ENCODE measurements around the gene HOOK2.
A peak's percentile ranks its signal among the peaks of the same experiment; 100 is the strongest.

Gene HOOK2

DNA sequence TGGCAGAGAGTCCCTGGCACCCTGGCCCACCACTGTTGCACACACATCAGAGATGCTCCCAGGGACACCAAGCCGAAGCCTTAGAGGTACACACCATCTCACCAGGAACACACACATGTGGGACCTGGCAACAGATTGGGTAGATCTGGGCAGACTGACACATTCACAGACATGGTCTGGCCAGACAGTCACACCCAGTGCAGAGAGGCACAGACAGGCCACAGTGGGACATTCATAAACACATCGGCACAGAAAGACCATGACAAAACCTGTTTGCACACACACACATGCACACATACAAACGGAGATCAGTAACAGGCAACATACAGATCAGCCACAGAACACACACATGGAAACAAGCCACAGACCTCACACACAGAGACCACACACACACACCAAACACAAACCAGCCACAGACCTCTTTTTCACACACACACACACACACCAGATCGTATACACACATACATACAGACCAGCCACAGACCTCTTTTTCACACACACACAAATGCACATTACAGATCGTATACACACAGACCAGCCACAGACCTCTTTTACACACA is 9.6 kb upstream of the HOOK2 start:
- peaks cover 79% of the 10 kb centered on the region for H3K4me1 ChIP-seq (ENCODE audit: control insufficient read depth, insufficient read depth, low read length)
- H3K9me3 ChIP-seq (ENCODE audit: control insufficient read depth, low read length) = no peaks in the 10 kb centered on the region
- H3K27me3 ChIP-seq (ENCODE audit: control insufficient read depth, insufficient read depth, low read length) = no peaks in the 10 kb centered on the region
- no peak overlapping the region for H3K4me3 ChIP-seq (ENCODE audit: low read length)
- no peaks in the 10 kb centered on the region for H3K36me3 ChIP-seq (ENCODE audit: control insufficient read depth, insufficient read depth, low read length)
- H3K9ac ChIP-seq (ENCODE audit: low read length) = peak overlapping the region; percentile 81

- Histone ChIP-seq H3K4me1 (ENCODE audit: control insufficient read depth, insufficient read depth, low read length) (peaks cover 82% of the 10 kb centered on the region), H3K36me3 (ENCODE audit: control insufficient read depth, insufficient read depth, low read length) (no peaks in the 10 kb centered on the region), H3K9ac (ENCODE audit: low read length) (no peak overlapping the region), H3K4me3 (ENCODE audit: low read length) (no peak overlapping the region), H3K9me3 (ENCODE audit: control insufficient read depth, low read length) (no peaks in the 10 kb centered on the region), H3K27me3 (ENCODE audit: control insufficient read depth, insufficient read depth, low read length) (no peaks in the 10 kb centered on the region)
These were observed 9.1 kb upstream of the HOOK2 start for GRCh38 chr19:12784394-12784870.

DNA sequence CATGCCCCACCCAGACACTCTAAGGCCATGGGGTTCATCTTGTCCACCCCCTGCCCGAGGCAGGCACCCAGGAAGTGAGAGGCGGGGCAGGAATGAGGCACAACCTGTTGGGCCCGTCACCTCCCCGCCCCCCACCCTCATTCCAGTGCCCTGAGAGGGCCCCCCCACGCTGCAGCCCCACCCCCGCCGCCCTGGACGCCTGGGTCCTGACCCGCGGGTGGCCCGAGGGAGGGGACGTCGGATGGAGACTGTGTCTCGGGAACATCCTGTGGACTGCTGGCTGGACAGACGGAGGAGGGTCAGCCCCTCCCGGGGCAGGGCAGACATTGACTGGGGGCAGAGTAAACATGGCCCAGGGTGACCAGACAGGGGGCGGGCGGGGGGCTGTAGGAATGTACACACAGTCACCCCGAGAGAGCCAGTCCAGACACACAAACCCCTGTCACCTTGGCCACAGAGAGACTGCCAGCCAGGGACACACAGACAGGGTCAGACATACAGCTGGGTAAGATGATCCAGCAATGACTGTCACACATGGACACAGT is 8.6 kb upstream of the HOOK2 start:
- Histone ChIP-seq H3K9ac (ENCODE audit: low read length) (peak overlapping the region; percentile 67), H3K4me3 (ENCODE audit: low read length) (no peak overlapping the region), H3K9me3 (ENCODE audit: control insufficient read depth, low read length) (no peaks in the 10 kb centered on the region)

DNA sequence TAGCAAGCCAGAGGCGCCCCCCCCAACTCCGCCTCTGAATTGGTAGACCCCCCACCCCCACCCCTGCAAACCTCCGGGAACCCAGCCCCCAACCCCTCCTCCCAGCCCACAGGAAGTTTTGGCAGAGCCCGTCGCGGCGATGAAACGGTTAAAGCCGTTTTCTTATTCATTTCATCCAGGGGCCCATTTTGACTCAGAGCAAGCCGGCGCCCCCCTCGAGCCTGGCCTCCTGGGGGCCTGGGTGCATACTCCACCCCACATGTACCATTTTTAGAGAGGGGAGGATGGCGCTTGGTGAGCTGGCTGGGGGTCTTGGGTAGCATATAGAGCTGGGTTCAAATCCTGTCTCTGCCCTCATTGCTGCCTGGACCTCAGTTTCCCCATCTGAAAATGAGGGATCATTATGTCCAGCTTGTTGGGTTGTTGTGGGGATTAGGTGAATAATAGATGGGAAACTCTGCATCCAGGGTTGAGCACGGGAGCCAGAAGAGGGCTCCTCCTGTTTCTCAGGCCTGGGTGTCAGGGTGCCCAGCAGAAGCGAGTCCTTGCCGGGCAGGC is 8.0 kb upstream of the HOOK2 start:
- no peaks in the 10 kb centered on the region for H3K9me3 ChIP-seq (ENCODE audit: control insufficient read depth, low read length)
- peak overlapping the region; percentile 67 for H3K9ac ChIP-seq (ENCODE audit: low read length)
- no peak overlapping the region for H3K4me3 ChIP-seq (ENCODE audit: low read length)
- H3K36me3 ChIP-seq (ENCODE audit: control insufficient read depth, insufficient read depth, low read length) = no peaks in the 10 kb centered on the region
- H3K4me1 ChIP-seq (ENCODE audit: control insufficient read depth, insufficient read depth, low read length) = peaks cover 83% of the 10 kb centered on the region
- H3K27me3 ChIP-seq (ENCODE audit: control insufficient read depth, insufficient read depth, low read length) = no peaks in the 10 kb centered on the region

More for the DNA sequence above, 8.6 kb upstream of the HOOK2 start:
- H3K4me1 ChIP-seq (ENCODE audit: control insufficient read depth, insufficient read depth, low read length) = peaks cover 83% of the 10 kb centered on the region
- no peaks in the 10 kb centered on the region for H3K27me3 ChIP-seq (ENCODE audit: control insufficient read depth, insufficient read depth, low read length)
- no peaks in the 10 kb centered on the region for H3K36me3 ChIP-seq (ENCODE audit: control insufficient read depth, insufficient read depth, low read length)

GRCh38 chr19:12782424-12783290 is 7.3 kb upstream of the HOOK2 start:
- H3K9me3 ChIP-seq (ENCODE audit: control insufficient read depth, low read length) = no peaks in the 10 kb centered on the region
- peak overlapping the region; percentile 31 for H3K4me3 ChIP-seq (ENCODE audit: low read length)
- no peaks in the 10 kb centered on the region for H3K27me3 ChIP-seq (ENCODE audit: control insufficient read depth, insufficient read depth, low read length)
- H3K9ac ChIP-seq (ENCODE audit: low read length) = peak overlapping the region; percentile 67
- peaks cover 82% of the 10 kb centered on the region for H3K4me1 ChIP-seq (ENCODE audit: control insufficient read depth, insufficient read depth, low read length)
- no peaks in the 10 kb centered on the region for H3K36me3 ChIP-seq (ENCODE audit: control insufficient read depth, insufficient read depth, low read length)

GRCh38 chr19:12782174-12782423 is 6.7 kb upstream of the HOOK2 start:
- no peaks in the 10 kb centered on the region for H3K27me3 ChIP-seq (ENCODE audit: control insufficient read depth, insufficient read depth, low read length)
- no peaks in the 10 kb centered on the region for H3K36me3 ChIP-seq (ENCODE audit: control insufficient read depth, insufficient read depth, low read length)
- H3K4me3 ChIP-seq (ENCODE audit: low read length) = no peak overlapping the region
- H3K9me3 ChIP-seq (ENCODE audit: control insufficient read depth, low read length) = no peaks in the 10 kb centered on the region
- peak overlapping the region; percentile 67 for H3K9ac ChIP-seq (ENCODE audit: low read length)
- H3K4me1 ChIP-seq (ENCODE audit: control insufficient read depth, insufficient read depth, low read length) = peaks cover 76% of the 10 kb centered on the region

DNA sequence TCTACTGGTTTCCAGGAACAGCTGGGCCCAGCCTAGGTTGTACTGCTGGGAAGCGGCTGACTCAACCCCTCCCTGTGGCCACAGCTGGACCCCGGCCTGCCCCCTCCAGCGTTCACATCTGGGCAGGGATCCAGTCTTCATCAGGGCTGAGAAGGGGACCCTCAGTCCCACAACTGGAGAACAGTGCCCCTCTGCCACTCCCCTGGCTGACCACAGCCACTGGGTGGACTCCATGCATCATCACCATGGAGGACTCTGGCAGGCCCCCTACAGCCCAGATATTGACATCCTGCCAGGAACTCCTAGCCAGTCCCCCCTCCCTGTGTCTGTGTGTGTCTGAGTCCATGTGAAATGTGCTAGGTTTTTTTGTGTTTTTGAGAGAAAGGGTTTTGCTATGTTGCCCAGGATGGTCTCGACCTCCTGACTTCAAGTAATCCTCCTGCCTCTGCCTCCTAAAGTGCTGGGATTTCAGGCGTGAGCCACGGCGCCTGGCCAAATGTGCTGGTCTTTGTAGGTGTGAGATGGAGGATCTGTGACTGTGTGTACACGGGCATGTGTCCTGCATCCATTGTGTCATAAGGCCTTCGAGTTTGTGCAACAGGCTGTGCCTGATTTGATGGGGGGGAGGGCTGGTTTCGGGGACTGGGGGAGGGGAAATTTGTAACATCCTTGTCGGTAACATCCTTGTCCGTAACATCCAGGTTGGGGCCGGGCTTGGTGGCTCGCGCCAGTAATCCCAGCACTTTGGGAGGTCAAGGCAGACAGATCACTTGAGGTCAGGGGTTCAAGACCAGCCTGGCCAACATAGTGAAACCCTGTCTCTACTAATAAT is 4.0 kb upstream of the HOOK2 start:
- H3K36me3 ChIP-seq (ENCODE audit: control insufficient read depth, insufficient read depth, low read length) = no peaks in the 10 kb centered on the region
- H3K27me3 ChIP-seq (ENCODE audit: control insufficient read depth, insufficient read depth, low read length) = no peaks in the 10 kb centered on the region
- H3K4me3 ChIP-seq (ENCODE audit: low read length) = no peak overlapping the region
- peaks cover 56% of the 10 kb centered on the region for H3K4me1 ChIP-seq (ENCODE audit: control insufficient read depth, insufficient read depth, low read length)
- no peak overlapping the region for H3K9ac ChIP-seq (ENCODE audit: low read length)
- H3K9me3 ChIP-seq (ENCODE audit: control insufficient read depth, low read length) = no peaks in the 10 kb centered on the region

GRCh38 chr19:12778905-12779161 is 3.5 kb upstream of the HOOK2 start:
- no peaks in the 10 kb centered on the region for H3K36me3 ChIP-seq (ENCODE audit: control insufficient read depth, insufficient read depth, low read length)
- H3K27me3 ChIP-seq (ENCODE audit: control insufficient read depth, insufficient read depth, low read length) = no peaks in the 10 kb centered on the region
- H3K9ac ChIP-seq (ENCODE audit: low read length) = peak overlapping the region; percentile 87
- peak overlapping the region; percentile 84 for H3K4me3 ChIP-seq (ENCODE audit: low read length)
- H3K4me1 ChIP-seq (ENCODE audit: control insufficient read depth, insufficient read depth, low read length) = peaks cover 53% of the 10 kb centered on the region
- no peaks in the 10 kb centered on the region for H3K9me3 ChIP-seq (ENCODE audit: control insufficient read depth, low read length)

DNA sequence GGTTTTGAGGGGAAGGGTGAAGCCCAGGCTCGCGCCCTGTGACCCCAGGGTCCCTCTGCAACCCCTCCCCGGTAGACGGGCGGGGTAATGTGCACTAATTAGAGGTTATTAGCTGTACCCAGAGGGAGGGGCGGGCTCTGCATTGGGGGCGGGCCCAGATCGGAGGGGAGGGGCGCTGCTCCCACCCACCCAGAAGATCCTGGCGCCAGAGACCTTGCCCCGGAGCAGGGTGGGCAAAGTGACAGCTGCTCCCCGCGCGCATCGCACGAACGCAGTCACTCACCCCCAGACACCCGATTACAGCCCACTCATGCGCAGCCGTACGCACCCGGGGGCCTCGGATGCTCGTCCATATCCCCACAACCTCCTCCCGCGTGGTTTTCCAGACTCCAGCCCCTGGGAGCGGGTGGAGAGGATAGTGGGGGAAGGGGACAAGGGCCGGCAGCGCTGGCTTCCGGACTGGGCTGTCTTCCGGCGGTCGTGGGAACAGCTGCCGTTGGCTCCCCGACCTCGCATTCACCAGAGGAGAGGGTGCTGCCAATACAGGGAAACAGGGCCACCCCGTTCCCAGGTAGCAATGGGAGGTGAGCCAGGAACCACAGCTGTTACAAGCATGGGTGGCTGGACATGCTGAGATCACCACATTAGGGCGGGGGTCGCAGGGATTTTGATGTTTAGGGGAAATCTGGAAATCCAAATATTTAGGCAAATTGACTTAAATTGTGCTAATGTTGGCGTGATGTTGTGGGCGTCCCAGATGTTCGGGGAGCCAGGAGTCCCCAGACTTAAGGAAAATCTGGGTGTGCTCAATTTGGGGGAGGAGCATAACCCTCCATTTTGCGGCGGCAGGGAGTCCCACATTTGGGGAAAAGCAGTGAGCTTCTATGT is 2.9 kb upstream of the HOOK2 start:
- Histone ChIP-seq H3K9me3 (ENCODE audit: control insufficient read depth, low read length) (no peaks in the 10 kb centered on the region), H3K4me1 (ENCODE audit: control insufficient read depth, insufficient read depth, low read length) (peaks cover 47% of the 10 kb centered on the region), H3K9ac (ENCODE audit: low read length) (peak overlapping the region; percentile 87), H3K36me3 (ENCODE audit: control insufficient read depth, insufficient read depth, low read length) (no peaks in the 10 kb centered on the region), H3K4me3 (ENCODE audit: low read length) (peak overlapping the region; percentile 84), H3K27me3 (ENCODE audit: control insufficient read depth, insufficient read depth, low read length) (no peaks in the 10 kb centered on the region)

GRCh38 chr19:12777217-12778016 is 2.1 kb upstream of the HOOK2 start:
- Histone ChIP-seq H3K4me3 (ENCODE audit: low read length) (peak overlapping the region; percentile 84), H3K36me3 (ENCODE audit: control insufficient read depth, insufficient read depth, low read length) (no peaks in the 10 kb centered on the region), H3K9me3 (ENCODE audit: control insufficient read depth, low read length) (no peaks in the 10 kb centered on the region), H3K4me1 (ENCODE audit: control insufficient read depth, insufficient read depth, low read length) (peaks cover 40% of the 10 kb centered on the region), H3K9ac (ENCODE audit: low read length) (peak overlapping the region; percentile 87), H3K27me3 (ENCODE audit: control insufficient read depth, insufficient read depth, low read length) (no peaks in the 10 kb centered on the region)

GRCh38 chr19:12773571-12773970 is 1.8 kb downstream of the HOOK2 start:
- no peaks in the 10 kb centered on the region for H3K9me3 ChIP-seq (ENCODE audit: control insufficient read depth, low read length)
- H3K36me3 ChIP-seq (ENCODE audit: control insufficient read depth, insufficient read depth, low read length) = no peaks in the 10 kb centered on the region
- H3K4me1 ChIP-seq (ENCODE audit: control insufficient read depth, insufficient read depth, low read length) = peaks cover 22% of the 10 kb centered on the region
- no peaks in the 10 kb centered on the region for H3K27me3 ChIP-seq (ENCODE audit: control insufficient read depth, insufficient read depth, low read length)
- no peak overlapping the region for H3K9ac ChIP-seq (ENCODE audit: low read length)
- no peak overlapping the region for H3K4me3 ChIP-seq (ENCODE audit: low read length)

Measured in mucosa of stomach (tissue), 1 donor.